SH-SY5Y (cell line): Measurements from ENCODE around the gene DPPA4.

ENCODE experiments used
- GATA2 ChIP-seq: IDR thresholded peaks from 2 replicates; pipeline ENCODE4 v1.6.1; 2011; ENCODE audit warnings: mild to moderate bottlenecking, low read depth, low read length
- GATA3 ChIP-seq: IDR thresholded peaks from 2 replicates; pipeline ENCODE4 v1.6.1; 2011; ENCODE audit warnings: low read depth, mild to moderate bottlenecking, low read length, moderate library complexity

The DPPA4 gene

GRCh38 chr3:109313061-109313460 lies 24.3 kb downstream of the DPPA4 start:
- TF ChIP-seq GATA2 (no peak), GATA3 (no peak)

DNA sequence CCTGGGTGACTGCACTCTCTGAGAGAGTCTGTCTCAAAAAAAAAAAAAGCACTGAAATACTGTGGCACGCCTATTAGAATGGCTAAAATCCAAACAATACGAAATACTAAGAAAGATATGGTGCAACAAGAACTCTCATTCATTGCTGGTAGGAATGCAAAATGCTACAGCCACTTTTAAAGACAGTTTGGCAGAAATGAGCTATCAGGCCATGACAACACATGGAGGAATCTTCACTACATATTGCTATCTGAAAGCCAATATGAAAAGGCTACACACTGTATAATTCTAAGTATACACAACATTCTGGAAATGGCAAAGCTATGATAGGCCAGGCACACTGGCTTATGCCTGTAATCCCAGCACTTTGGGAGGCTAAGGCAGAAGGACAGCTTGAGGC lies 39.9 kb downstream of the DPPA4 start:
- no peak for TF ChIP-seq GATA2
- TF ChIP-seq GATA3 = no peak

GRCh38 chr3:109284071-109284470 lies 53.3 kb downstream of the DPPA4 start:
- no peak for TF ChIP-seq GATA2
- TF ChIP-seq GATA3 = no peak

DNA sequence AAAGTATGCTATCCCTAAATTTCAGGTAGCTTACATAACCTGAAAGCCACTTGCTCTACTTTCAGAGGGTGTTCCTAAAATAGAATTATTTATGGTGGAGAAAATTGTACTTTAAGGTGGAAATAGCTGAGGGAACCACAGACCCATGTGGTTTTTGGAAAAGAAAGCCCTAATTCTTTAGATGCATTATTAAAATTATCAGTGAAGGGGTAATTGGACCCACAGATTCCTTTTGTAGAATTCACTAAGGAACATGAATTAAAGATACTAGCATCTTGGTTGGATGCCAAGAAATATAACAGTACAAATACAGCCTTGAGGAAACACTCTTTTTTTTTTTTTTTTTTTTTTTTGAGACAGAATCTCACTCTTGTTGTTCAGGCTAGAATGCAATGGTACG lies 58.8 kb downstream of the DPPA4 start:
- TF ChIP-seq GATA3 = no peak
- no peak for TF ChIP-seq GATA2

GRCh38 chr3:109278141-109278540 lies 59.2 kb downstream of the DPPA4 start:
- TF ChIP-seq GATA3 (no peak), GATA2 (no peak)
